HUES48 (cell line): ENCODE results near the gene CLEC4F.

Source experiments
- H3K27ac ChIP-seq: one replicate; pipeline ENCODE4 v1.7.0; 2013; ENCODE audit warnings: low read depth, low read length, inconsistent platforms
- H3K27me3 ChIP-seq: 2 replicates; pipeline ENCODE4 v1.6.1; 2013; ENCODE audit warnings: mild to moderate bottlenecking, low read length; ENCODE audit not compliant: control insufficient read depth, insufficient read depth
- H3K36me3 ChIP-seq: 2 replicates; pipeline ENCODE4 v1.6.1; 2013; ENCODE audit warnings: low read length; ENCODE audit not compliant: control insufficient read depth, insufficient read depth
- H3K4me1 ChIP-seq: 2 replicates; pipeline ENCODE4 v1.6.1; 2013; ENCODE audit warnings: mild to moderate bottlenecking, low read length; ENCODE audit not compliant: control insufficient read depth, insufficient read depth
- H3K4me3 ChIP-seq: 2 replicates; pipeline ENCODE4 v1.5.1; 2013; ENCODE audit warnings: mild to moderate bottlenecking, low read depth, low read length
- H3K9ac ChIP-seq: 2 replicates; pipeline ENCODE4 v1.6.1; 2013; ENCODE audit warnings: mild to moderate bottlenecking, low read depth, low read length, moderate library complexity
- H3K9me3 ChIP-seq: 2 replicates; pipeline ENCODE4 v1.6.1; 2013; ENCODE audit warnings: low read length; ENCODE audit not compliant: control insufficient read depth, insufficient read depth

CLEC4F gene

DNA sequence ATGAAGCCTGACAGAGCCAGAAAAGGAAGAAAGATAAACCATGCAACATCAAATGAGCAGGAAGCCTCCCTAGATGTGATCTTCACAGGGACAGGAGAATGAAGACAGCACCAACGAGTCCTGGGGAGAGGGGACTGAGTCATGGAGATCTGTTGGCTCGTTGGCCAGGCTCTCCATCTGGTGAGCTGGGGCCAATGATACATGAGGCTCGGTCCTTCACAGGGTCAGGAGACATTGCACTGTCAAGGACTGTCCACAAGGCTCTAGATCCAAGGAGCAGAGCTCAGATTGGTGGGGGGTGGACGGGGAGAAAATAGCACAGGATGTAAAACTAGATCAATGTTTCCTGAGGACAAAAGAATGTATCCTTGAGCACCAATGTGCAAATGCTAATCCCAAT is 14.5 kb upstream of the CLEC4F start:
- Histone ChIP-seq H3K9me3 (no peaks in the 10 kb centered on the region), H3K27me3 (no peaks in the 10 kb centered on the region), H3K27ac (no peak overlapping the region), H3K9ac (no peak overlapping the region), H3K4me1 (no peaks in the 10 kb centered on the region), H3K4me3 (no peak overlapping the region), H3K36me3 (no peaks in the 10 kb centered on the region)

- Histone ChIP-seq H3K27ac (no peak overlapping the region), H3K36me3 (no peaks in the 10 kb centered on the region), H3K4me3 (no peak overlapping the region), H3K4me1 (no peaks in the 10 kb centered on the region), H3K9ac (no peak overlapping the region), H3K9me3 (no peaks in the 10 kb centered on the region), H3K27me3 (no peaks in the 10 kb centered on the region)
Observed at GRCh38 chr2:70834106-70834505, 13.7 kb upstream of the CLEC4F start.

DNA sequence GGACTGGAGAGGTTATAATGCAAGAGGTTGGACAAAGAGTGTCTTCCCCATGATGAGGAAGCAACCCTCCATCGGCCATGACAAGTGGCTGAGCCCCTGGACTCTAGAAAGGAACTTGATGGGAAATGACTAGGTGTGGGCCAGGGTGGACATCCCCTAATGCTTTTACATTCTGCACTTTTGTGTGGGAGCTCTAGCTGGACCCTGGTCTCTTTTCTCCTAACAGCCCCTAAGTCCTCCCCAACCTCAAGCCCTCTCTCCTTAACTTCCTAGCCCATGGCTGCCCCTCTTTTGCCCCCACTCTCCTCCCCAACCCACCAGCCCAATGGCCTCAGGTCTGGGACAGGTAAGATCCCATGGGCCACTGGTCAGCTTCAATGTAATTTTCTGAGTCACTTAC is 12.8 kb upstream of the CLEC4F start:
- H3K27ac ChIP-seq, result no peak overlapping the region
- no peaks in the 10 kb centered on the region for H3K9me3 ChIP-seq
- H3K27me3 ChIP-seq, result no peaks in the 10 kb centered on the region
- H3K9ac ChIP-seq, result no peak overlapping the region
- H3K36me3 ChIP-seq, result no peaks in the 10 kb centered on the region
- H3K4me3 ChIP-seq, result no peak overlapping the region
- peaks cover 1% of the 10 kb centered on the region for H3K4me1 ChIP-seq

- Histone ChIP-seq H3K4me3 (no peak overlapping the region), H3K9ac (no peak overlapping the region), H3K4me1 (peaks cover 5% of the 10 kb centered on the region), H3K36me3 (no peaks in the 10 kb centered on the region), H3K9me3 (no peaks in the 10 kb centered on the region), H3K27me3 (no peaks in the 10 kb centered on the region), H3K27ac (no peak overlapping the region)
Observed at GRCh38 chr2:70832386-70832785, 12.0 kb upstream of the CLEC4F start.

DNA sequence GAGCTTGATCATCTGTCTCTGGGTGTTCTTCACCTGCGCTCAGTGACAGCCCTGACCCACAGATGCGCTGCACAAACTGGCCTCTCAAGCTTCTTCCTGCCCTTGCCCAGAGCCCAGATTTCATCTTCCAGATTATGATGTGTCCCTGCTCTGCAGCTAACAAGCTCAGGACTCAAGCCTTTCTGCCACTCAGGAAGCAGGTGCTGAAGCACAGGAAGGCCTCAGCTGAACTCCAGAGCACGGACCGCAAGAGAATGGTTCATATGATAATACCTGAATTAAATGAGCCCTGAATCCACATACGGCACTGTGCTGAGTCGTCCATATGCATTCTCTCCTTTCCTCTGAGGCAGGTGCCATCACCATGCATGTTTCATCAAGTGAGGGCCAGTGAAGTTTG is 11.5 kb upstream of the CLEC4F start:
- peaks cover 5% of the 10 kb centered on the region for H3K4me1 ChIP-seq
- H3K27me3 ChIP-seq, result no peaks in the 10 kb centered on the region
- H3K36me3 ChIP-seq, result no peaks in the 10 kb centered on the region
- no peaks in the 10 kb centered on the region for H3K9me3 ChIP-seq
- H3K9ac ChIP-seq, result no peak overlapping the region
- H3K27ac ChIP-seq, result no peak overlapping the region
- no peak overlapping the region for H3K4me3 ChIP-seq

- H3K4me3 ChIP-seq, result no peak overlapping the region
- no peak overlapping the region for H3K9ac ChIP-seq
- H3K4me1 ChIP-seq, result peaks cover 5% of the 10 kb centered on the region
- no peaks in the 10 kb centered on the region for H3K27me3 ChIP-seq
- H3K36me3 ChIP-seq, result no peaks in the 10 kb centered on the region
- no peaks in the 10 kb centered on the region for H3K9me3 ChIP-seq
- no peak overlapping the region for H3K27ac ChIP-seq
Observed at GRCh38 chr2:70830366-70830765, 10.0 kb upstream of the CLEC4F start.

DNA sequence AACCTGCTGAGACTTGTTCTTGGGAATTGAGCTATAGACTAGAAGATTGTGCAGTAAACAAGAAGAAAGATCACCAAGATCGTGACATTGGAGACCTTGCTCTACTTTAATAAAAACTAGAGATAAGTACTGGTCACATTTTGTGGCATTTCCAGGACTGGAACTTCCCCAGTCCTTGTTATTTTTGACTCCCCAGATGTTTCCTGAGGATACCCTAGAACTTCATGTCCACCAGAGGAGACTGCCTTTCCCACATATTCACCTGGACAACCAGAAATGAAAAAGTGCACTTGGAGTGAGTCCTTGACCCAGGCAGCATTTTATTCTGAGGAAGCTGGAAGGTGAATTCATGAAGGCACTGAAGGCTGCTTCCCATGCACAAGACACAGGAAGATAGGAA is 9.5 kb upstream of the CLEC4F start:
- Histone ChIP-seq H3K27me3 (no peaks in the 10 kb centered on the region), H3K9me3 (no peaks in the 10 kb centered on the region), H3K36me3 (no peaks in the 10 kb centered on the region), H3K4me1 (peaks cover 5% of the 10 kb centered on the region), H3K4me3 (no peak overlapping the region), H3K9ac (no peak overlapping the region), H3K27ac (no peak overlapping the region)

DNA sequence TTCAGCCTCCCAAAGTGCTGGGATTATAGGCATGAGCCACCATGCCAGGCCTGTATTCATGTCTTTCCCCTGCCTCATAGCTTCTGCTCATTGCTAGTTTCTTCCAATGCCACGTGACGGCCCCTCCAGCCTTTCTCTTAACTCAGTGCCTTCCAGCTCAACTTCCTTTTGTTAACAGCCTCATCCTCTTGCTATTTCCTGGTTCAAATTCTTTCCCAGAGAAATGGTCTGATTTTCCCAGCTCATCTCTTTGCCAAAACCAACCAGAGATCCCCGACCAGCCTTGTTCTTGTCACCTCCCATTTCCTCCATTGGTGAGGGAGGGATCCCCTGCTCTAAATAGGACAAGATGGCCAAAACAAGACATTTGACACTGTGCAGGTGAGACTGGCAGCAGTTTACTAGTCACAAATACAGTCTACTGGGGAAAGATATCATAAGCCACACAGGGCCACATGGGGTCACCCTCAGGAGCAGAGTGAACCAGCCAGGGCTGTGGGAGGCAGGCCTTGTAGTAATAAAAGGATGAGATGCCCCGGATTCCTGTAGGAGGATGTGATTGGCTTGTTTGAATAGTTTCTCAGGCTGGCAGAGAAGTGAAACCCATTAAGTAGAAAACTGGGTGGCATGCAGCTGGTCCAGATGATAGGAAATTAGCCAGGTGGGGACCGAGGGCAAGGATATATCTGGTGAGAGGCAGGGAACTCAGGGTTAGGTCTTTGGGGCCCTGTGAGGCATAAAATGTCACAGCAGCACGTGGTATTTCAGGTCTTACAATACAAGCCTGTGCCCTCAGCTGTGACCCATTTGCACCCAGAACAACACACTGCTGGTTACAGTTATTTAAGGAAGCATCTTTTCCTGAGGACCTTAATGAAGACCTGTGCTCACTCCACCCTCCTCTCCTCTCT is 8.8 kb upstream of the CLEC4F start:
- H3K9ac ChIP-seq, result no peak overlapping the region
- peaks cover 5% of the 10 kb centered on the region for H3K4me1 ChIP-seq
- no peaks in the 10 kb centered on the region for H3K9me3 ChIP-seq
- H3K27ac ChIP-seq, result no peak overlapping the region
- H3K4me3 ChIP-seq, result no peak overlapping the region
- H3K36me3 ChIP-seq, result no peaks in the 10 kb centered on the region
- H3K27me3 ChIP-seq, result no peaks in the 10 kb centered on the region

- Histone ChIP-seq H3K9me3 (no peaks in the 10 kb centered on the region), H3K27me3 (no peaks in the 10 kb centered on the region), H3K4me1 (peaks cover 5% of the 10 kb centered on the region), H3K27ac (no peak overlapping the region), H3K9ac (no peak overlapping the region), H3K36me3 (no peaks in the 10 kb centered on the region), H3K4me3 (no peak overlapping the region)
Observed at GRCh38 chr2:70828115-70828514, 7.7 kb upstream of the CLEC4F start.

DNA sequence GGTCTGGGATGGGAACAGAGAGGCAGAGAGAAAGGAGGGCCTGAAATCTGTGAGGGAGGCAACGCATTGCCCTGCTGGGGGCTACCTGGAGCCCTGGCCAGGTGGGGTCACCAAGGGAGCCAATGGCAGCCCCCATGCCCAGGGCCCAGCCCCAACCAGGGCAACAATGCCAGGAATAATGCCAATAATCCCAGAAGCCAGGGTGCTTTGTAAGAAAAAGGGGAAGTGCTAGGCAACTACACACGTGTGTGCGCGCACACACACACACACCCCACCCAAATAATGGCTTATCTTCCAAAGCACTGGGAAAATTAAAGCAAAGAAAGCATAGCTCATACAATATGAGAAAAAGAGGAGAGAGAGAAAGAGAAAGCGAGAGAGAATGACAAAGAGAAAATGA is 7.0 kb upstream of the CLEC4F start:
- Histone ChIP-seq H3K27ac (no peak overlapping the region), H3K4me1 (peaks cover 5% of the 10 kb centered on the region), H3K9me3 (no peaks in the 10 kb centered on the region), H3K27me3 (no peaks in the 10 kb centered on the region), H3K4me3 (no peak overlapping the region), H3K9ac (no peak overlapping the region), H3K36me3 (no peaks in the 10 kb centered on the region)

- no peak overlapping the region for H3K4me3 ChIP-seq
- H3K27ac ChIP-seq, result no peak overlapping the region
- H3K4me1 ChIP-seq, result peaks cover 5% of the 10 kb centered on the region
- no peaks in the 10 kb centered on the region for H3K27me3 ChIP-seq
- H3K9me3 ChIP-seq, result no peaks in the 10 kb centered on the region
- H3K36me3 ChIP-seq, result no peaks in the 10 kb centered on the region
- H3K9ac ChIP-seq, result no peak overlapping the region
Observed at GRCh38 chr2:70826696-70827350, 6.4 kb upstream of the CLEC4F start.
